PC-3 (cell line): ENCODE measurements around the gene ENTPD1. TPM values are rescaled to one million over a fixed set of nuclear protein-coding genes. Genes with fewer than 3 reads are reported as not detected.

Experiments used
- ATAC-seq: fragments of 200-7000 bp; cut with Tn5 transposase; 2 replicates; pipeline ENCODE4 v1.9.1; 2020; ENCODE audit warnings: mild to moderate bottlenecking, moderate library complexity
- BruUV-seq: library from RNA; stranded (reverse); fragments of 400-500 nt; replicated peaks from 2 replicates; lab custom pipeline; 2021; lab: Mats Ljungman, UMichigan
- CTCF ChIA-PET: fragments of 300-600 bp; sonication (Branson Sonifier 250); formaldehyde crosslinking; loops from one replicate; lab custom pipeline; 2022; ENCODE audit warnings: antibody characterized with exemption; lab: Charles Lee
- POLR2A ChIA-PET: fragments of 300-600 bp; sonication (Branson Sonifier 250); formaldehyde crosslinking; loops from one replicate; lab custom pipeline; 2022; ENCODE audit warnings: antibody characterized with exemption; ENCODE audit not compliant: unreplicated experiment; lab: Charles Lee
- DNase-seq: peaks from one replicate; pipeline ENCODE4 v3.0.0-alpha.2; 2015
- H2AFZ ChIP-seq: fragments of 300-600 bp; sonication (generic); 2 replicates; pipeline ENCODE4 v1.6.0; 2016; ENCODE audit warnings: antibody characterized with exemption, low read length
- H3F3A ChIP-seq: fragments of 300-600 bp; sonication (generic); one replicate; pipeline ENCODE4 v1.6.0; 2017; ENCODE audit warnings: antibody characterized with exemption, low read length, control low read depth, mild to moderate bottlenecking; ENCODE audit not compliant: unreplicated experiment
- H3K27ac ChIP-seq: fragments of 300-600 bp; sonication (generic); 2 replicates; pipeline ENCODE4 v1.5.1; 2016; ENCODE audit warnings: mild to moderate bottlenecking, low read length
- H3K27me3 ChIP-seq: fragments of 300-600 bp; sonication (generic); 2 replicates; pipeline ENCODE4 v1.6.1; 2016; ENCODE audit warnings: low read length, mixed read lengths
- H3K36me3 ChIP-seq: fragments of 300-600 bp; sonication (generic); 2 replicates; pipeline ENCODE4 v1.6.1; 2016; ENCODE audit warnings: low read depth, mixed run types, low read length, mixed read lengths
- H3K4me1 ChIP-seq: fragments of 300-600 bp; sonication (generic); 2 replicates; pipeline ENCODE4 v1.5.1; 2016; ENCODE audit warnings: low read length; ENCODE audit not compliant: insufficient read depth
- H3K4me2 ChIP-seq: fragments of 300-600 bp; sonication (generic); 2 replicates; pipeline ENCODE4 v1.6.0; 2016; ENCODE audit warnings: low read length
- H3K4me3 ChIP-seq: fragments of 300-600 bp; sonication (generic); 2 replicates; pipeline ENCODE4 v1.5.1; 2016; ENCODE audit warnings: mild to moderate bottlenecking, low read length, mixed read lengths
- H3K79me2 ChIP-seq: fragments of 300-600 bp; sonication (generic); 2 replicates; pipeline ENCODE4 v1.6.1; 2017; ENCODE audit warnings: low read length, mixed read lengths
- H3K9ac ChIP-seq: fragments of 300-600 bp; sonication (generic); 2 replicates; pipeline ENCODE4 v1.6.0; 2016; ENCODE audit warnings: mild to moderate bottlenecking, low read length
- H3K9me2 ChIP-seq: fragments of 300-600 bp; sonication (generic); replicated peaks from 2 replicates; pipeline ENCODE4 v1.6.1; 2016; ENCODE audit warnings: mixed run types, low read length, mixed read lengths
- H3K9me3 ChIP-seq: fragments of 300-600 bp; sonication (generic); 2 replicates; pipeline ENCODE4 v1.6.1; 2016; ENCODE audit warnings: low read length, mixed read lengths
- H4K20me1 ChIP-seq: fragments of 300-600 bp; sonication (generic); 2 replicates; pipeline ENCODE4 v1.6.1; 2016; ENCODE audit warnings: low read length, mixed read lengths
- EZH2 ChIP-seq: fragments of 300-600 bp; sonication (generic); IDR thresholded peaks from one replicate; pipeline ENCODE4 v1.6.1; 2017; ENCODE audit warnings: antibody characterized with exemption, mild to moderate bottlenecking, low read length; ENCODE audit not compliant: unreplicated experiment
- EZH2phosphoT487 ChIP-seq: fragments of 300-600 bp; sonication (generic); IDR thresholded peaks from 2 replicates; pipeline ENCODE4 v1.6.1; 2018; ENCODE audit warnings: mild to moderate bottlenecking, antibody characterized with exemption, low read length, borderline replicate concordance
- intact Hi-C: fragments of 100-400 bp; cut with micrococcal nuclease; formaldehyde crosslinking; loops from 2 replicates; pipeline ENCODE4 v1.9.0; 2023
- total RNA-seq: library from RNA; depleted of rRNA; stranded (reverse); fragments of >200 nt; gene quantifications from 2 replicates; pipeline ENCODE4 v1.2.3, GENCODE V29; 2014
- TF ChIP-seq, protein P1 (sequence below): fragments of 300-600 bp; sonication (generic); conservative IDR thresholded peaks from 2 replicates; pipeline ENCODE4 v1.5.1; 2017; ENCODE audit warnings: antibody characterized with exemption, low read depth, mild to moderate bottlenecking, low read length

ENTPD1 gene
- total RNA-seq, 1 experiment from 2014 or later = not detected

DNA sequence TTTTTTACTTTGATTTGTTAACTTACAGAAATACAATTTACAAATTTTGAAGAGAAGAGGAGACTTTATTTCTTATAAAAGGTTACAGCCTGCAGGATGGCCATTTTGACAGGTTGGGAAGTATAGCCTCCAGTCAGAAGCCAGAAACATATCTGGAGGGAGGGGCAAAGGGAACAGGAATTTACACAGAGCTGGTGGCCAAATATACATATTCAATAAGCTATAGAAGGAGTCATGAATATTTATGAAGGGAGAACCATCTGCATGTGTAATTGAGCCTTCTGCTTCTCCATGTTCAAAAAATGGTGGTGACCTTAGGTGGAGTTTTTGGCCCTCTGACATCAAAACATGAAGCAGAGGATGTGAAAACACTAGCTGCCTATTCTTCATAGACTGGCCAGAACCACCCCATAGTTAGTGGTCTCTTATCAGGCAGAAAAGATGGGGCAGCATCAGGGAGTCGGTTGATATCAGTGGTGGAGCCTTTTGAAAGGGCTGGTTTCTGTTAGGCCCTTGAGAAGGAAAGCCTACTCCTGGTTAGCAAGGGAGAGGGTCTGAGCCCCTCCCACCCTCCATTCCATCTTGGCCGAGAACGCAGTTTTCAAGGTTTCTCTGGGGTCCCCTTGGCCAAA lies 57.2 kb downstream of the ENTPD1 start:
- no TSS peak for BruUV-seq
- intact Hi-C loops = no loop called here
- CTCF ChIA-PET = no interaction called here
- no peaks in the 10 kb centered on the region for H3K27me3 ChIP-seq
- H2AFZ ChIP-seq = no peak overlapping the region
- POLR2A ChIA-PET = no interaction called here
- H3K9me3 ChIP-seq = no peaks in the 10 kb centered on the region
- H3F3A ChIP-seq = no peaks in the 10 kb centered on the region
- H3K27ac ChIP-seq = no peak overlapping the region
- H3K36me3 ChIP-seq = no peaks in the 10 kb centered on the region
- TF ChIP-seq EZH2 (no peak), EZH2phosphoT487 (no peak)
- TF ChIP-seq, protein P1, sequence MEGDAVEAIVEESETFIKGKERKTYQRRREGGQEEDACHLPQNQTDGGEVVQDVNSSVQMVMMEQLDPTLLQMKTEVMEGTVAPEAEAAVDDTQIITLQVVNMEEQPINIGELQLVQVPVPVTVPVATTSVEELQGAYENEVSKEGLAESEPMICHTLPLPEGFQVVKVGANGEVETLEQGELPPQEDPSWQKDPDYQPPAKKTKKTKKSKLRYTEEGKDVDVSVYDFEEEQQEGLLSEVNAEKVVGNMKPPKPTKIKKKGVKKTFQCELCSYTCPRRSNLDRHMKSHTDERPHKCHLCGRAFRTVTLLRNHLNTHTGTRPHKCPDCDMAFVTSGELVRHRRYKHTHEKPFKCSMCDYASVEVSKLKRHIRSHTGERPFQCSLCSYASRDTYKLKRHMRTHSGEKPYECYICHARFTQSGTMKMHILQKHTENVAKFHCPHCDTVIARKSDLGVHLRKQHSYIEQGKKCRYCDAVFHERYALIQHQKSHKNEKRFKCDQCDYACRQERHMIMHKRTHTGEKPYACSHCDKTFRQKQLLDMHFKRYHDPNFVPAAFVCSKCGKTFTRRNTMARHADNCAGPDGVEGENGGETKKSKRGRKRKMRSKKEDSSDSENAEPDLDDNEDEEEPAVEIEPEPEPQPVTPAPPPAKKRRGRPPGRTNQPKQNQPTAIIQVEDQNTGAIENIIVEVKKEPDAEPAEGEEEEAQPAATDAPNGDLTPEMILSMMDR = no peak
- H3K4me2 ChIP-seq = no peak overlapping the region
- H3K9me2 ChIP-seq = no peaks in the 10 kb centered on the region
- H4K20me1 ChIP-seq = no peaks in the 10 kb centered on the region
- H3K4me3 ChIP-seq = no peak overlapping the region
- no peak overlapping the region for H3K9ac ChIP-seq
- H3K4me1 ChIP-seq = no peaks in the 10 kb centered on the region
- no peak for DNase-seq
- no peak for ATAC-seq
- H3K79me2 ChIP-seq = no peaks in the 10 kb centered on the region

DNA sequence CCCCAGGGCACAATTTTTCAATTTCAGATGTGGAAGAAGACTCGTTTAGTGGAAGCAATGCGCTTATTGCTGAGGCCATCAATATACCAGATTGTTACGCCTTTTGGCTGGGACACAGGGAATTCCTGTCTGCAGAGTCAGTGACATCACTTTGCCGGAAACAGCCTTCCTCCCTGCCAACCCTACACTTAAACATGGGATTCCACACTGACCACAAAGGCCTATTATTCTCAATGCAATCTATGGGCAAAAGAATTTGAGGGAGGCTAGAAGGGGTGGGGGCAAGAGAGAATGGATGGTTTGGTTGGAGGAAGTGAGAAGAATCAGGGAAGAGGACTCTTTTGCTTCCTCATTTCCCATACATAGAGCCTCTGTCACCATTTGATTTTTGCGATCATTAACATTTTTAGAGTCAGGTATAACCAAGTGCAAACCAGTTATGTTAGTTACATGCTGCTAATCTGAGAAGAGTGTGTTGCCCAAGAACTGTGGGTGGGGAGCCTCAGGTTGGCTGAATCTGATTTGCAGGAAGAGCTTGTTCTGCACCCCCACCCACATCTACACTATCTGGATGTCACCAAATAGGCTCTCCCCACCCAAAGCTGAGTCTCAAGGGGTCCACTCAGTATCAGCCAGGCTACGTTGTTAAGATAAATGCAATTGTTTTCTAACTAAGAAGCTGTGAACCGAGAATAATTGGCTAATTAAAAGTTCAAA lies 58.2 kb downstream of the ENTPD1 start:
- Histone ChIP-seq H3K9me2 (no peaks in the 10 kb centered on the region), H3K4me2 (no peak overlapping the region), H3K4me3 (no peak overlapping the region), H3K9ac (no peak overlapping the region), H3K4me1 (no peaks in the 10 kb centered on the region; the same call in 1 of the 2 replicates), H3K27ac (peak overlapping the region; percentile 23; the same call in 1 of the 2 replicates), H4K20me1 (no peaks in the 10 kb centered on the region), H3K27me3 (no peaks in the 10 kb centered on the region), H3F3A (no peaks in the 10 kb centered on the region), H2AFZ (no peak overlapping the region), H3K9me3 (no peaks in the 10 kb centered on the region), H3K79me2 (no peaks in the 10 kb centered on the region), H3K36me3 (no peaks in the 10 kb centered on the region)
- DNase-seq (peak; percentile 55), ATAC-seq (no peak)
- TF ChIP-seq, protein P1 = no peak
- TF ChIP-seq EZH2 (no peak), EZH2phosphoT487 (no peak)
- ChIA-PET POLR2A (no interaction called here), CTCF (no interaction called here)
- intact Hi-C loops = no loop called here
- BruUV-seq = no TSS peak

DNA sequence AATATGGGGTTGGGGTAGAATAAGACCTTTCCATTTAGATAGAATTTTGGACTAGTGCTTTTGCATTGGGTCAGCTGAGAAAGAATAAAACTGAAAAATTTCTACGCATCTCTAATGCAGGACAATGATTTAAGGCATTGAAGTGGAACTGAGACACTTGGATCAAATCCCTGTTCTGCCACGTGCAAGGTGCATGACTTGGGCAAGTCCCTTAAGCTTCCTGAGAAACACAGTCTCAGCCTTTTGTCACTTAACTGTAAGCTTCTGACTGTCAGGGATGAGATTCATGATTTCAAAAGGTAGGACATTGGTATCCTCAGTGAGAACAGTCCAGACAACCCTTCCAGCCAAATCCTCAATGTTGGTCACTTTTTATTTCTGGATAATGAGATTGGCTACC lies 59.2 kb downstream of the ENTPD1 start:
- no peaks in the 10 kb centered on the region for H4K20me1 ChIP-seq
- no TSS peak for BruUV-seq
- H3K79me2 ChIP-seq = no peaks in the 10 kb centered on the region
- ChIA-PET POLR2A (no interaction called here), CTCF (no interaction called here)
- H3K36me3 ChIP-seq = no peaks in the 10 kb centered on the region
- ATAC-seq = no peak
- no peak overlapping the region for H3K9ac ChIP-seq
- no peak overlapping the region for H3K27ac ChIP-seq
- no peaks in the 10 kb centered on the region for H3F3A ChIP-seq
- DNase-seq = no peak
- no peaks in the 10 kb centered on the region for H3K27me3 ChIP-seq
- no peaks in the 10 kb centered on the region for H3K9me2 ChIP-seq
- H2AFZ ChIP-seq = no peak overlapping the region
- TF ChIP-seq, protein P1 = no peak
- no peak for TF ChIP-seq EZH2
- TF ChIP-seq EZH2phosphoT487 = no peak
- H3K4me3 ChIP-seq = no peak overlapping the region
- intact Hi-C loops = no loop called here
- no peaks in the 10 kb centered on the region for H3K9me3 ChIP-seq
- H3K4me1 ChIP-seq = no peaks in the 10 kb centered on the region; the same call in 1 of the 2 replicates
- H3K4me2 ChIP-seq = no peak overlapping the region
